Mesothelial cell of epicardium (in vitro differentiated cells): ENCODE measurements around the gene HS6ST2. TPM values are rescaled to one million over a fixed set of nuclear protein-coding genes. Genes with fewer than 3 reads are reported as not detected.

ENCODE experiments used
- DNase-seq, 2 experiments: peaks; one replicate each; pipeline ENCODE4 v3.0.0; 2021; ENCODE audit warnings: low spot score in 2 of 2; ENCODE audit not compliant: unreplicated experiment in 2 of 2
- H3K27ac Mint-ChIP-seq: 2 replicates; pipeline ENCODE4 v1.8.0; 2021; ENCODE audit warnings: mixed read lengths
- H3K27me3 Mint-ChIP-seq: 2 replicates; pipeline ENCODE4 v1.8.0; 2021; ENCODE audit warnings: low read depth, mixed read lengths
- H3K36me3 Mint-ChIP-seq: 2 replicates; pipeline ENCODE4 v1.8.0; 2021; ENCODE audit warnings: mixed read lengths
- H3K4me1 Mint-ChIP-seq: 2 replicates; pipeline ENCODE4 v1.8.0; 2021; ENCODE audit warnings: mixed read lengths
- H3K4me3 Mint-ChIP-seq: 2 replicates; pipeline ENCODE4 v1.8.0; 2021; ENCODE audit warnings: mild to moderate bottlenecking, moderate library complexity, mixed read lengths
- H3K9me3 Mint-ChIP-seq: 2 replicates; pipeline ENCODE4 v1.8.0; 2021; ENCODE audit warnings: mixed read lengths
- CTCF ChIP-seq: fragments of 200-600 bp; sonication (generic); IDR thresholded peaks from one replicate; pipeline ENCODE4 v1.5.0; 2021; ENCODE audit warnings: antibody characterized with exemption; ENCODE audit not compliant: unreplicated experiment
- total RNA-seq: library from RNA; stranded (reverse); gene quantifications from 3 replicates; pipeline ENCODE4 v1.2.1, GENCODE V29; 2021

Gene HS6ST2
- total RNA-seq, 1 donor from 2014 or later: 20.2 TPM

- DNase-seq: no peak
- H3K27ac Mint-ChIP-seq: no peak overlapping the region
- H3K4me1 Mint-ChIP-seq: no peaks in the 10 kb centered on the region
- H3K9me3 Mint-ChIP-seq: peaks cover 4% of the 10 kb centered on the region
- TF ChIP-seq CTCF: no peak
- H3K27me3 Mint-ChIP-seq: no peaks in the 10 kb centered on the region
- no peak overlapping the region for H3K4me3 Mint-ChIP-seq
- no peaks in the 10 kb centered on the region for H3K36me3 Mint-ChIP-seq
These were observed 102.6 kb downstream of the HS6ST2 start for GRCh38 chrX:132855780-132856341.

GRCh38 chrX:132853040-132853439, 105.4 kb downstream of the HS6ST2 start:
- Mint-ChIP-seq H3K9me3 (peaks cover 4% of the 10 kb centered on the region), H3K4me1 (peaks cover 16% of the 10 kb centered on the region), H3K4me3 (no peak overlapping the region), H3K36me3 (no peaks in the 10 kb centered on the region), H3K27ac (no peak overlapping the region), H3K27me3 (no peaks in the 10 kb centered on the region)
- TF ChIP-seq CTCF: no peak
- no peak for DNase-seq

GRCh38 chrX:132848296-132848970, 110.0 kb downstream of the HS6ST2 start:
- H3K4me1 Mint-ChIP-seq: peaks cover 18% of the 10 kb centered on the region
- H3K4me3 Mint-ChIP-seq: no peak overlapping the region
- no peaks in the 10 kb centered on the region for H3K27me3 Mint-ChIP-seq
- no peaks in the 10 kb centered on the region for H3K36me3 Mint-ChIP-seq
- no peak overlapping the region for H3K27ac Mint-ChIP-seq
- no peak for DNase-seq
- peaks cover 5% of the 10 kb centered on the region for H3K9me3 Mint-ChIP-seq
- no peak for TF ChIP-seq CTCF

GRCh38 chrX:132843363-132843762, 115.1 kb downstream of the HS6ST2 start:
- Mint-ChIP-seq H3K9me3 (peaks cover 5% of the 10 kb centered on the region), H3K4me3 (no peak overlapping the region), H3K27ac (no peak overlapping the region), H3K36me3 (no peaks in the 10 kb centered on the region), H3K4me1 (peaks cover 4% of the 10 kb centered on the region), H3K27me3 (no peaks in the 10 kb centered on the region)
- no peak for DNase-seq
- TF ChIP-seq CTCF: no peak

- H3K4me3 Mint-ChIP-seq: no peak overlapping the region
- TF ChIP-seq CTCF: no peak
- no peak overlapping the region for H3K27ac Mint-ChIP-seq
- H3K4me1 Mint-ChIP-seq: peaks cover 8% of the 10 kb centered on the region
- no peak for DNase-seq
- no peaks in the 10 kb centered on the region for H3K27me3 Mint-ChIP-seq
- no peaks in the 10 kb centered on the region for H3K36me3 Mint-ChIP-seq
- peaks cover 5% of the 10 kb centered on the region for H3K9me3 Mint-ChIP-seq
These were observed 115.8 kb downstream of the HS6ST2 start for GRCh38 chrX:132842460-132843238.
